H1 (cell line): ENCODE measurements around the gene UPF2. TPM values are rescaled to one million over a fixed set of nuclear protein-coding genes. Genes with fewer than 3 reads are reported as not detected.

Experiments
- CTCF ChIA-PET: fragments of 300-600 bp; sonication (Branson Sonifier 250); formaldehyde crosslinking; loops from one replicate; lab custom pipeline; 2021; ENCODE audit not compliant: partially characterized antibody; lab: Charles Lee
- POLR2A ChIA-PET: fragments of 300-600 bp; sonication (Branson Sonifier 250); formaldehyde crosslinking; loops from one replicate; lab custom pipeline; 2021; ENCODE audit warnings: inconsistent platforms; ENCODE audit not compliant: partially characterized antibody; lab: Charles Lee
- DNase-seq, 2 experiments: peaks; one replicate each; pipeline versions ENCODE4 v3.0.0 to v3.0.0-alpha.2; 2010 to 2022; ENCODE audit warnings: low spot score in 2 of 2, low read depth in 1 of 2, mixed read lengths in 1 of 2
- FAIRE-seq: peaks from 2 replicates; lab custom pipeline; 2011; peaks lifted over from hg19 to GRCh38; lab: Jason Lieb, UNC
- H2AFZ ChIP-seq: 2 replicates; pipeline ENCODE4 v1.8.1; 2012; ENCODE audit warnings: low read length, inconsistent platforms
- H2AK5ac ChIP-seq: 2 replicates; pipeline ENCODE4 v1.6.1; 2013; ENCODE audit warnings: low read depth, low read length
- H2BK120ac ChIP-seq: replicated peaks from 2 replicates; pipeline ENCODE3; 2013; ENCODE audit warnings: low read depth, low read length, inconsistent platforms
- H2BK12ac ChIP-seq: 2 replicates; pipeline ENCODE4 v1.6.1; 2013; ENCODE audit warnings: low read depth, low read length
- H2BK15ac ChIP-seq: 2 replicates; pipeline ENCODE4 v1.6.1; 2013; ENCODE audit warnings: low read length
- H2BK20ac ChIP-seq: 2 replicates; pipeline ENCODE4 v1.6.1; 2013; ENCODE audit warnings: low read length
- H2BK5ac ChIP-seq: 2 replicates; pipeline ENCODE4 v1.6.1; 2013; ENCODE audit warnings: low read depth, low read length
- H3K14ac ChIP-seq: 2 replicates; pipeline ENCODE4 v1.6.1; 2013; ENCODE audit warnings: inconsistent platforms; ENCODE audit not compliant: insufficient read length
- H3K18ac ChIP-seq: 2 replicates; pipeline ENCODE4 v1.6.1; 2013; ENCODE audit warnings: low read length; ENCODE audit errors: extremely low read depth
- H3K23ac ChIP-seq: 2 replicates; pipeline ENCODE4 v1.6.1; 2013; ENCODE audit warnings: inconsistent platforms; ENCODE audit not compliant: insufficient read length
- H3K23me2 ChIP-seq: 2 replicates; pipeline ENCODE4 v1.6.1; 2013; ENCODE audit warnings: low read depth, low read length
- H3K27ac ChIP-seq: 2 replicates; pipeline ENCODE4 v1.6.1; 2011; ENCODE audit warnings: low read depth, low read length, inconsistent platforms
- H3K27me3 ChIP-seq, 4 experiments: replicated peaks in 1 of 4; 1 replicate in 1 of 4; 2 replicates in 3 of 4; pipeline versions ENCODE4 v1.6.1 to v1.8.1; 2011 to 2013; ENCODE audit warnings: low read length in 3 of 4, mild to moderate bottlenecking in 3 of 4, inconsistent platforms in 2 of 4, mixed read lengths in 2 of 4, moderate library complexity in 1 of 4; ENCODE audit not compliant: control insufficient read depth in 3 of 4, insufficient read depth in 3 of 4; ENCODE audit errors: extremely low read depth in 1 of 4
- H3K36me3 ChIP-seq, 4 experiments: 2 replicates each; pipeline versions ENCODE4 v1.6.1 to v1.8.1; 2011 to 2013; ENCODE audit warnings: mild to moderate bottlenecking in 4 of 4, low read length in 3 of 4, moderate library complexity in 2 of 4, control low read depth in 1 of 4, inconsistent platforms in 1 of 4; ENCODE audit not compliant: insufficient read depth in 4 of 4, control insufficient read depth in 2 of 4
- H3K4ac ChIP-seq: replicated peaks from 2 replicates; pipeline ENCODE3; 2013; ENCODE audit warnings: low read length, low read depth, mixed read lengths, inconsistent platforms; ENCODE audit not compliant: insufficient read length
- H3K4me1 ChIP-seq, 4 experiments: replicated peaks in 1 of 4; 1 replicate in 1 of 4; 2 replicates in 3 of 4; pipeline versions ENCODE4 v1.6.1 to v1.8.1; 2011 to 2013; ENCODE audit warnings: low read length in 3 of 4, inconsistent platforms in 2 of 4, mixed read lengths in 1 of 4; ENCODE audit not compliant: insufficient read depth in 4 of 4, control insufficient read depth in 3 of 4
- H3K4me2 ChIP-seq, 2 experiments: 2 replicates each; pipeline versions ENCODE4 v1.6.1 to v1.8.1; 2011 to 2013; ENCODE audit warnings: low read depth in 2 of 2, low read length in 2 of 2, control low read depth in 1 of 2, inconsistent platforms in 1 of 2, mild to moderate bottlenecking in 1 of 2; ENCODE audit not compliant: insufficient read depth in 1 of 2
- H3K4me3 ChIP-seq, 4 experiments: fragments of 200-600, 300-600 bp in 1 of 4; sonication (generic), shearing (Covaris generic), sonication (Bioruptor Twin) in 1 of 4; 2 replicates each; pipeline versions ENCODE4 v1.5.1 to v1.8.1; 2011 to 2016; ENCODE audit warnings: low read length in 4 of 4, low read depth in 3 of 4, control low read depth in 2 of 4, inconsistent platforms in 2 of 4, mild to moderate bottlenecking in 2 of 4, mixed read lengths in 1 of 4, moderate library complexity in 1 of 4; ENCODE audit not compliant: insufficient read depth in 2 of 4; ENCODE audit errors: extremely low read depth in 1 of 4
- H3K56ac ChIP-seq: replicated peaks from 2 replicates; pipeline ENCODE3; 2013; ENCODE audit warnings: low read depth, mild to moderate bottlenecking, mixed read lengths, low read length, inconsistent platforms; ENCODE audit not compliant: insufficient read length
- H3K79me1 ChIP-seq: 2 replicates; pipeline ENCODE4 v1.6.1; 2013; ENCODE audit warnings: low read depth, low read length, control low read depth
- H3K79me2 ChIP-seq, 2 experiments: 2 replicates each; pipeline versions ENCODE4 v1.6.1 to v1.8.1; 2012 to 2013; ENCODE audit warnings: low read length in 2 of 2, mild to moderate bottlenecking in 2 of 2, inconsistent platforms in 1 of 2; ENCODE audit not compliant: insufficient read depth in 2 of 2, control insufficient read depth in 1 of 2
- H3K9ac ChIP-seq, 4 experiments: replicated peaks in 1 of 4; 1 replicate in 1 of 4; 2 replicates in 3 of 4; pipeline versions ENCODE4 v1.6.1 to v1.8.1; 2011 to 2013; ENCODE audit warnings: low read depth in 3 of 4, low read length in 3 of 4, control low read depth in 2 of 4, mild to moderate bottlenecking in 2 of 4, moderate library complexity in 2 of 4, inconsistent platforms in 1 of 4; ENCODE audit errors: extremely low read depth in 1 of 4
- H3K9me3 ChIP-seq, 2 experiments: 2 replicates each; pipeline versions ENCODE4 v1.6.1 to v1.8.1; 2012 to 2013; ENCODE audit warnings: mild to moderate bottlenecking in 2 of 2, moderate library complexity in 2 of 2, control low read depth in 1 of 2, inconsistent platforms in 1 of 2, low read depth in 1 of 2, low read length in 1 of 2, mixed read lengths in 1 of 2; ENCODE audit not compliant: insufficient read depth in 2 of 2
- H4K20me1 ChIP-seq, 2 experiments: replicated peaks in 1 of 2; 2 replicates each; pipeline versions ENCODE3 to v1.8.1; 2011 to 2013; ENCODE audit warnings: inconsistent platforms in 2 of 2, low read length in 2 of 2, mild to moderate bottlenecking in 1 of 2; ENCODE audit not compliant: insufficient read depth in 2 of 2, control insufficient read depth in 1 of 2
- H4K5ac ChIP-seq: 2 replicates; pipeline ENCODE4 v1.6.1; 2013; ENCODE audit warnings: low read length, low read depth, mixed read lengths, inconsistent platforms; ENCODE audit not compliant: insufficient read length
- H4K8ac ChIP-seq: 2 replicates; pipeline ENCODE4 v1.8.0; 2013; ENCODE audit warnings: mild to moderate bottlenecking, moderate library complexity, low read length, inconsistent platforms; ENCODE audit not compliant: insufficient read depth; ENCODE audit errors: extremely low read depth
- H4K91ac ChIP-seq: replicated peaks from 2 replicates; pipeline ENCODE3; 2013; ENCODE audit warnings: low read length, mixed read lengths, inconsistent platforms; ENCODE audit not compliant: insufficient read length
- HDAC6 ChIP-seq: IDR thresholded peaks from one replicate; pipeline ENCODE4 v1.7.1; 2012; ENCODE audit warnings: low read depth, mild to moderate bottlenecking, inconsistent platforms, low read length, moderate library complexity
- KDM1A ChIP-seq: fragments of 200-600, 300-600 bp; sonication (generic); IDR thresholded peaks from 2 replicates; pipeline ENCODE4 v1.7.1; 2016; ENCODE audit warnings: mild to moderate bottlenecking, low read length, borderline replicate concordance
- SP2 ChIP-seq: IDR thresholded peaks from 2 replicates; pipeline ENCODE4 v1.6.1; 2012; ENCODE audit warnings: mild to moderate bottlenecking, low read length, inconsistent platforms
- WGBS, 2 experiments: shearing (Covaris generic) in 1 of 2; methylation state at CpG; one replicate each; pipeline versions ENCODE4 v1.1.6 to v1.1.7; 2013 to 2015; ENCODE audit warnings: low lambda C conversion rate in 2 of 2, mixed read lengths in 2 of 2, inconsistent platforms in 1 of 2, low coverage in 1 of 2, missing lambda C conversion rate in 1 of 2; ENCODE audit not compliant: insufficient replicate concordance in 2 of 2, insufficient coverage in 1 of 2, insufficient read length in 1 of 2; ENCODE audit errors: extremely low coverage in 1 of 2, missing lambda C conversion rate in 1 of 2; 5-methylcytosine and 5-hydroxymethylcytosine counted together
- polyA plus RNA-seq, 7 experiments: library from polyadenylated mRNA; depleted of rRNA in 3 of 7; stranded (reverse) in 5 of 7; unstranded in 2 of 7; fragments of >200 nt in 5 of 7; fragments of 200-250 nt in 2 of 7; gene quantifications; 1 replicate in 5 of 7; 2 replicates in 1 of 7; 4 replicates in 1 of 7; pipeline versions ENCODE4 v1.2.1 to v1.2.3, GENCODE V29; 2011 to 2013; ENCODE audit warnings: missing spikeins in 2 of 7, mixed read lengths in 2 of 7
- total RNA-seq: library from RNA; stranded (reverse); fragmentation: NEBNext Ultra II Directional; extraction: Animal tissue kit (Norgen Biotek cat#: 25700); gene quantifications from 2 replicates; pipeline ENCODE4 v1.2.1, GENCODE V29; 2021

The UPF2 gene
- total and polyA plus RNA-seq, 2 of the 8 experiments (the other 6 are each of a cell fraction or from before 2014, with no cell fraction given): 6.2 to 32.8 TPM

- no peak overlapping the region for H3K14ac ChIP-seq
- WGBS, 2 experiments: 87% methylated on average over 2 of the region's 2 CpGs; no CpG with 5 or more reads in 1 of the 2 experiments
- H2BK5ac ChIP-seq: no peak overlapping the region
- H2BK120ac ChIP-seq: no peak overlapping the region
- H3K23me2 ChIP-seq: no peaks in the 10 kb centered on the region
- H3K4ac ChIP-seq: no peak overlapping the region
- H2BK12ac ChIP-seq: no peak overlapping the region
- no peak overlapping the region for H3K23ac ChIP-seq
- H3K9me3 ChIP-seq: no peaks in the 10 kb centered on the region
- H3K27me3 ChIP-seq: no peaks in the 10 kb centered on the region
- H3K27ac ChIP-seq: no peak overlapping the region
- H3K4me2 ChIP-seq: no peak overlapping the region
- ChIA-PET POLR2A (no interaction called here), CTCF (interaction anchor here (0.6 kb wide), 1 partner anchor 194 kb away, joined by 3 read pairs; no protein-coding TSS in a partner anchor)
- no peaks in the 10 kb centered on the region for H3K79me1 ChIP-seq
- no peaks in the 10 kb centered on the region for H3K4me1 ChIP-seq
- no peak overlapping the region for H3K4me3 ChIP-seq
- TF ChIP-seq HDAC6: no peak
- TF ChIP-seq SP2: no peak
- peak; percentile 29; the same call in 1 of the 2 replicates for TF ChIP-seq KDM1A
- H4K8ac ChIP-seq: no peak overlapping the region
- H4K20me1 ChIP-seq: peaks cover 0 to 3% of the 10 kb centered on the region in 2 experiments
- H3K9ac ChIP-seq: no peak overlapping the region
- FAIRE-seq: no peak
- no peak overlapping the region for H4K91ac ChIP-seq
- H4K5ac ChIP-seq: no peak overlapping the region
- H3K36me3 ChIP-seq: peaks cover 0 to 6% (median 0%) of the 10 kb centered on the region in 4 experiments; a peak in 2 of 8 replicates
- no peak overlapping the region for H3K56ac ChIP-seq
- H2AK5ac ChIP-seq: no peak overlapping the region
- H3K79me2 ChIP-seq: peaks cover 0 to 53% of the 10 kb centered on the region in 2 experiments; a peak in 2 of 4 replicates
- H2BK15ac ChIP-seq: no peak overlapping the region
- no peak overlapping the region for H2AFZ ChIP-seq
- H3K18ac ChIP-seq: no peak overlapping the region
- no peak overlapping the region for H2BK20ac ChIP-seq
- DNase-seq: no peak
Observed at GRCh38 chr10:12020574-12020973, 22.0 kb downstream of the UPF2 start.
